ENCODE data around the gene ZNF92.
"Not testable (repeated sequence)": the region's sequence is repeated elsewhere in the genome, so short reads cannot be mapped to it uniquely, and the experiment has no call there.

The ZNF92 gene

GRCh38 chr7:65441010-65441409 lies 67.4 kb downstream of the ZNF92 start:
- in situ Hi-C loops (cut with MboI; ENCODE audit: low pct_unique_long_range_greater_than_20kb, low sequenced_read_pairs, unreplicated experiment), result no loop called here
- TF ChIP-seq CTCF (IDR thresholded peaks at IDR 0.05; ENCODE audit: extremely low read depth, insufficient read depth, missing control alignments), result no peak
- no peak for DNase-seq (ENCODE audit: low spot score)

- no peak for TF ChIP-seq CTCF (IDR thresholded peaks at IDR 0.05; ENCODE audit: extremely low read depth, insufficient read depth, missing control alignments)
- no peak for DNase-seq (ENCODE audit: low spot score)
- in situ Hi-C loops (cut with MboI; ENCODE audit: low pct_unique_long_range_greater_than_20kb, low sequenced_read_pairs, unreplicated experiment), result no loop called here
Measured at GRCh38 chr7:65444205-65444842, 70.7 kb downstream of the ZNF92 start.

GRCh38 chr7:65444899-65445823 lies 71.5 kb downstream of the ZNF92 start:
- TF ChIP-seq CTCF (IDR thresholded peaks at IDR 0.05; ENCODE audit: extremely low read depth, insufficient read depth, missing control alignments), result no peak
- in situ Hi-C loops (cut with MboI; ENCODE audit: low pct_unique_long_range_greater_than_20kb, low sequenced_read_pairs, unreplicated experiment), result no loop called here
- no peak for DNase-seq (ENCODE audit: low spot score)

GRCh38 chr7:65447041-65447440 lies 73.4 kb downstream of the ZNF92 start:
- in situ Hi-C loops (cut with MboI; ENCODE audit: low pct_unique_long_range_greater_than_20kb, low sequenced_read_pairs, unreplicated experiment); DNase-seq (ENCODE audit: low spot score): not testable (repeated sequence)
- TF ChIP-seq CTCF (IDR thresholded peaks at IDR 0.05; ENCODE audit: extremely low read depth, insufficient read depth, missing control alignments), result peak; percentile 27

GRCh38 chr7:65448816-65449504 lies 75.3 kb downstream of the ZNF92 start:
- TF ChIP-seq CTCF (IDR thresholded peaks at IDR 0.05; ENCODE audit: extremely low read depth, insufficient read depth, missing control alignments), result no peak
- in situ Hi-C loops (cut with MboI; ENCODE audit: low pct_unique_long_range_greater_than_20kb, low sequenced_read_pairs, unreplicated experiment), result no loop called here
- no peak for DNase-seq (ENCODE audit: low spot score)

GRCh38 chr7:65449505-65449852 lies 75.8 kb downstream of the ZNF92 start:
- in situ Hi-C loops (cut with MboI; ENCODE audit: low pct_unique_long_range_greater_than_20kb, low sequenced_read_pairs, unreplicated experiment), result no loop called here
- DNase-seq (ENCODE audit: low spot score), result no peak
- no peak for TF ChIP-seq CTCF (IDR thresholded peaks at IDR 0.05; ENCODE audit: extremely low read depth, insufficient read depth, missing control alignments)
